NCI-H1436 treated with DMSO at 0.1 percent for 48 hours (cell line): ENCODE measurements around the gene THAP3.
"Not testable (repeated sequence)": the region's sequence is repeated elsewhere in the genome, so short reads cannot be mapped to it uniquely, and the experiment has no call there.

Experiments
- DNase-seq: peaks from one replicate; lab custom pipeline; 2025; lab: John Stamatoyannopoulos, UW

Gene THAP3

DNA sequence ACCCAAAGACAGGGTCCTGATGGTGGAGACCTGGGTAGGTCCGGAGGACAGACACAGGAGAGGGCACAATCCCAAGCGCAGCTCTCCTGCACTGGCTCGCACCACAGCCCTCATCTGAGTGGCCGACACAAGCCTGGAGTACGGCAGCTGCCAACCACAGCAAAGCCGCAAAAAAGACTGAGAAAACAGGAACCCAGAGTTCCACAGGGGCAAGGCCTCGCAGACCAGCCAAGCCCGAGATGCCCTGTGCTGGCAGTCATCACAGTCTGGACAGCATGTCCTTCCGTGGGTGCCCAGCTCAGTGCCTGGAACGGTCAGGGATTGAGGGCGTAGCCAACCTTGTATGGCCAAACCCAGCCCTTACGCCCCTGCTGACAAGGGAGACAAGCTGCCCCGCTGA, 33.4 kb upstream of the THAP3 start:
- no peak for DNase-seq

DNA sequence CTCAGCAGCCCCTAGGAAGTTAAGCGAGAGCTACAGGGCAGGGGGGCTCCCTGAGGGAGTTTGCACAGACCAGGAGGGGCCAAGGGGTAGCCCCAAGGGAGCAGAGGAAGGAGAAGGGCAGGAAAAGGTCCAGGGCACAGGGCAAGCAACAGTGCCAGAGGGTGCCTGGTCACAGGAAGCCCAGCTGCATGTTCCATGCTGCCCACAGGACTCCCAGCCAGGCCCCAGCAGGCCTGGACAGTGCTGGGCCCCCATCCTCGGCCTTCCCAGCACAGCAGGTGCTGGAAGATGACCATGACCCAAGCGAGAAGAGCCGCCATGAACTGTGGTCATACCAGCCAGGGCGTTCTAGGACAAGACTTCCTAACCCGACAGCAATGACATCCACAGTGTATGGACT, 33.0 kb upstream of the THAP3 start:
- no peak for DNase-seq

DNA sequence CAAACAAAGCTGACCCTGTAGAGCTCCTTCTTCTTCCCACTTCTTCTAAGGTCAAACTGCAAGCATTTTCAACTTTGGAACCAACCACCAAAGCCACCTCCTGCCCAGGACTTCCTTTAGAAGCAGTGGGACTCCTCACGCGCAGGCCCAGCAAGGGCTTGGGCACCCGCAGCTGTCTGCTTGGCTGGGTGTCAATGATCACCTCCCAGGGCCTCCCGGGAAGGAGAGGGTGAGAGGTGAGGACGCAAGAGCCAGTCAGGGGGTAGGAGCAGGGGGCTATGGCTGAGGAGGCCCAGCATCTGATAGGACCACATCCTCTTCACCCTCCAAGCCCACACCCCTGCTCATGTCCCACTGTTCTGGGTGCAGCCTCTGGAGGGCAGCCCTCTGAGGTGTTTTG, 32.2 kb upstream of the THAP3 start:
- no peak for DNase-seq

DNA sequence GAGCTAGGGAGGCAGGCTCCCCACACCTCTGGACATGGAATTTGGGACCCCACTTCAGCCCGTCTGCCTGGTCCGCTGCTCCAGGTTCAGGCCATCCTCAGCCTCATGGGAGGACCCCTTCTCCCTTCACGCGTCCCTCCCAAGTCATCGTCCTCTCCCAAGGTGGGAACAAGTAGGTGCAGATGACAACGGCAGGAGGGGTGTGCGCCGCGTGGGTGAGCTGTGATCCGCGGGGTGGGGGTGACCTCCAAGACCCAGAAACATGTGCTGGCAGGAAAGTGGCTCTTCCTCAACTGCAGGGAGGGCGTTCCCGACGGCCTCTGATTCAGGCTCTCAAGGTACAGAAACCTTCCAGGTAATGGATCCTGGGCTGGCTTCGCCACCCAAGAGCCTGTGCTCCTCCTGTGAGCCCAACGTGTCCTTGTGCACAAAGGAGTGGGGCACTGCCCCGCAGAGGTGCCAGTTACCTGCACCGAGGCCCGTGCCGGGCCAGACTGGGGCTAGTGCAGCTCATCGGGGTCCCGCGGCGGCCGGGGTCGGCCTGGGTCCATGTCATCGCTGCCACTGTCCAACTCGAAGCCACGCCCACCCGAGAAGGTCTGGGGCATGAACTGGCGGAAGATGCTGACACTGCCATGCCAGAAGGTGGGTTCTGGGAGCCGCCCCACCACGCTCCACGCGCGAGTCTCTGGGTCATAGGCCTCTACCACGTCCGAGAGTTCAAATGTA, 31.6 kb upstream of the THAP3 start:
- no peak for DNase-seq

DNA sequence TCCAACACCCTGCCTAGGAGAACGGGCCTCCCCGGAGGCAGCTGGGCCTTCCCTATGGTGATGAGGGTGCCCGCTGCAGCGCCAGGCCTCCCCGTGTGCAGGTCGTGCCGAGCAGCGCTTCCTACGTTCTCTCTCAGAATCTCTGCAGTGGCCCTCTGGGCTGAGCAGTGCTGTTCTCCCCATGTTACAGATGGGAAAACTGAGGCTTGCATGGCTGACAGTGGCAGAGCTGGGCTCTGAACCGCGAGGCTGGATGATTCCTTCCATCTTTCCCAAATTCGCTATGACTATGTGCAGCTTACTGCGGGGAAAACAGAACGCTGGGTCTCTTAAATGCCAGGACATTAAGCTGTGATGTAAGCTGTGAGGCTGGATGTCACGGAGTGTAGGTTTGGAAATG, 30.9 kb upstream of the THAP3 start:
- no peak for DNase-seq

DNA sequence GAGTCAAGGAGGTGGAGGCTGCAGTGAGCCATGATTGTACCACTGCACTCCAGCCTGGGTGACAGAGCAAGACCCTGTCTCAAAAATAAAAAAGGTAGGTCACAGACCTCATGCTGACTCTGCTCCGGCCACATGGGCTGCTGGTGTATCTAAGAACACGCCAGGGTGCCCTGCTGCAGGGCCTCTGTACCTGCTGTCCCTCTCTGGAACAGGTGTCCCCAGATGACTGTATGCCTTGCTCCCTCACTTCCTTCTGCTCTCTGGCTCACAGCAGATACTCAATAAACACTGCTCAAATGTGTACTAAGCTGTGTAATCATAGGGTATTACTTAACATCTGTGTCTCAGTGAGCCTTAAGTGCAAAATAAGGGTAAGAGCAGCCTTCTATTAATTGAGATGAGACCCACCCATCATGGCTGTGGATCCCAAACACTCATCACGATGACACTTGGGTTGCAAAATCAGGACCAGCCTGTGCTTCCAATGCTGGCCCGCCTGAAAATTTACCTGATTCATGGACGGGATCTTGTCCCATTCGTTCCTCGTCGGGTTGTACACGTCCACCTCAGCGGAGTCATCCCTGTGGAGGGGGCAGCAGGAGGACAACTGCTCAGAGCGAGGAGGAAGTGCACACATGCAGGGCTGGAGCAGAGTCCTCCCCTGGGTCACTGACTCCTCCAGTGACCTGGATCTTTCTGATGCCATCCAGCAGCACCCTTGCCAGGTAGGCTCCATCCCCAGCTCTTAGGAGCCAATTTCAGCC, 29.5 kb upstream of the THAP3 start:
- no peak for DNase-seq

DNA sequence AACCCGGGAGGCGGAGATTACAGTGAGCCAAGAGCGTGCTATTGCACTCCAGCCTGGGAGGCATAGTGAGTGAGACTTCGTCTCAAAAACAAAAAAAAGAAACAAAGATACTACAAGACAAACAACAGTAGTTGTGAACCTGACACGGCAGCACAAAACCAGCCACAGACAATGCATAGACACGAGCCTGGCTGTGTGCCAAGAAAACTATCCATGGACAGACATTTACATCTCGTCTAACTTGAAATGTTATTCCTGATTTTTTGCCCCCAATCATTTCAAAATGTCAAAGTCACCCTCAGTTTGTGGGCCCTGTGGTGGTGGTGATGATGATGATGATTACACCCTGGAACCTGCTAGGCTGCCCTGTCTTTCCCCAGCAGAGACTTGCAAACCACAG, 28.3 kb upstream of the THAP3 start:
- no peak for DNase-seq

DNA sequence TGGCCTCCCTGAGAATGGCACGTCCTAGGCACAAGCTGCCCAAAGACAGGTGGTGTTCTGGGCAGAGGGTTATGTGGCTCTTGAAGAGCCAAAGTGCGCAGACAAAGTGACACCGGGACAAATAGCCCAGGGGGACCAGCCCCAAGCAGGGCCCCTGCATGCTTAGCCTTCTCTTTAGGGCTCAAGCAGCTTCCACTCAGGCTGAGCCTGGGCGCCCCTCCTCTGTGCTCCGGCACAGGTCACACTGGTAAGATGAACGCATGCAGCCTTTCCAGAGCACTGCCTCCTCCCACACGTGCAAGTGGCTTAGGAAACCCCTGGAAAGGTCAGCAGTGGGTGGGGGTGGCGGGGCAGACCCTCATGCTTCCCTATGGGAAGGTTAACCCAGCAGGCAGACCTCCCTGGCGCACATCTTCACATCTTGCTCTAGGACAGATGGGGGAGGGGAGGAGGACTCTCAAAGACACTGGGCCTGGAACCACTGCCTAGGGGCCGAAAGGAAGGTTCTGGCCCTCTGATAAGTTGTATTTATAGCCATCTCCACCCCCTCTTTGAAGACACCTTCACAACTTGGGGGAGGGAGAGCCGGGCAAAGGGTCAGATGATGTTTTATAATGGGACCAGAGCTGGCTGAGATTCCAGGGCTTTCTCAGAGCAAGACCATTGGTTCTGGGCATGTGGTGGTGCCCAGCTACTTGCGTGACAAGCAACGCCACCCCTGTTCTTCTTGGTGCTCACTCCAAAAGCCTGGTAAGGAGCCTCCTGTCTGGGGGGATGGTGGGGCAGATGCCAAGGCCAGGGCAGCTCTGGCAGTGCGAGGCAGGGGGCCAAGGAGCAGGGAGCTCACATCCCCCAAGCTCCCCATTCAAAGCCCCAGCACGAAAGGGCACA, 27.5 kb upstream of the THAP3 start:
- no peak for DNase-seq

DNA sequence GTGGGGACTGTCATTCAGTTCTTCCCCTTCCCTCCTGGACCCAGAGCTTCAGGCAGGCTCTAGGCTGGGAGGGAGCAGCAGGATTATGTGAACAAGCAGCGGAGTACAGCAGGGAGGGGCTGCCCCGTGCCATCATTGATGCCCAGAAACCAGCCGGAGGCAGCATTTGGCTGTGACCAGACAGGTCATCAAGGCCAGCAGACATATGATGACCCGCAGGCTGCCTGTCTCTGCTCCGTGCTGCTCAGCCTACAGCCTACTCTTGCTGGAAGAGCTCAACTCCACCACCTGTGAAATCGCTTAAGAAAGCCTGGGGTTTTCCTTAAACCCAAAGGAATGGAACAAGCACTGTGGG, 26.9 kb upstream of the THAP3 start:
- no peak for DNase-seq

DNA sequence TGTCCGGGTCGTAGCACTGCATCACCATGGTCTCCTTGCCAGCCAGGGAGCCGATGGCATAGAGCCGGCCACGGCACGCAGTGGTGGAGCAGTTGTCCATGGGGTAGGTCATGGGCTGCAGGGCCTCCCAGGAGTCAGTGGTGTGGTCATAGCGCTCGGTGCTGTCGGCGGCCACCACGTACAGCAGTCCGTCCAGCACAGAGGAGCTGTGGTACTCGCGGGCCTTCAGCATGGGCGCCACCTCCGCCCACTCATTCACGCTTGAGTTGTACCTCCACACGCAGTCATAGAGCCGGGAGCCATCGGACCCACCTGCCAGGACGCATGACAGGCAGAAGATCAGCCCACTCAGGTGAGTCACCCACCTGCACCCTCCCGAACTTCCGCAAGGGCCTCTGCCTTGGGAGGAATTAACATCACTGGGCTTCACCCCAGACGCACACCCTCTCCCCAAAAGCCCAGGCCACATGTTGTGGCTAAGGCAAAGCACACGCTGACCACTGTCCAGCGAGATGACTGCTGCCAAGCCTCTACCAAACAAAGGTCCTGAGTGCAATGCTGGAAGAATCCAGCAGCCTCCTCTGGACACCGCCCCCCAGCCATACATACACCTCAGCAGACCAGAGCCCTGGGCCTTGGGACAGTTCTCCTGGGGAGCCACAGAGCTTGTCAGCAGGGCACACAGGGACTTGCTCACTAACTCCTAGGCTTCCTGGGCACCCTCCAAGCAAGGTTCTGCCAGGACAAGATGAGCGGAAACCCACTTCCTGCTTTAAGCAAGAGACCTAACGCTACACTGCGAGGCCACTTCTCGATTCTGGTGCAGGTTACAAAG, 25.3 kb upstream of the THAP3 start:
- no peak for DNase-seq

DNA sequence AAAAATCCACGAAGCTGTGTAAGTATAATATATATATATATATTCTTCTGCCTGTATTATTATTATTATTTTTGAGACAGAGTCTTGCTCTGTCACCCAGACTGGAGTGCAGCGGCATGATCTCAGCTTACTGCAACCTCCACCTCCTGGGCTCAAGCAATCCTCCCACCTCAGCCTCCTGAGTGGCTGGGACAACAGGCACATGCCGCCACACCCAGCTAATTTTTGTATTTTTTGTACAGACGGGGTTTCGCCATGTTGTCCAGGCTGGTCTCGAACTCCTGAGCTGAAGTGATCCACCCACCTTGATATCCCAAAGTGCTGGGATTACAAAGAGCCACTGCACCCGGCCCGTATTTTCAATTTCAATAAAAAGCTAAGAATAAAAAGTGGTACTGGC, 24.7 kb upstream of the THAP3 start:
- not testable (repeated sequence) for DNase-seq

DNA sequence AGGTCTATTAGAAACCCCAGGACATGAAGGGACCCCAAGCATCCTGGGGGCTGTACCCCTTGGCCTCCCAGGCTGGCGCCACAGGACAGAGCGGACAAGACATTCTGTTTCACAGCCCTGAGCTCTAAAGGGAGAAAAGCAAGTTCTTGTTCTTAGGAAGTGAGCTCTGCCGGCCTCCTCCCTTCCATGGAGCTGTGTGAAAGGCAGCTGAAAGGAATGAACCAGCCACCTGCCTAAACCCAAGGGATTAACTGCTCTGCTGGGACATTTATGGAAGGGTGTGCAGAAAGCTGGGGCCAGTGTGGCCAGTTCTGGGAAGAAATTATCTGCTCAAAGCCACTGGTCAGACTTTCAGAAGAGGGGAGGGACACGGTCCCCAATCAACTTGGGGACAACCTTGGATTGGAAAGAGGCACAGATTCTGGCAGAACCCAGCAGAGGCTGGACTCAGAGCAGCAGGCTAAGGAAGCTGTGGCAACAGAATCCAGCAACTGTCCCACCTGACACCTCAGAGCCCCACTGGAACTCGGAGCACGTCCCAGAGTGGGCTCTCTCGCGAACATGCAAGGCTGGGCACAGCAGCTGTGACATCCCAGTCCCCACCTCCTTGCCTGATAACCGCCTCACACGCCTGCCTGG, 24.1 kb upstream of the THAP3 start:
- no peak for DNase-seq

DNA sequence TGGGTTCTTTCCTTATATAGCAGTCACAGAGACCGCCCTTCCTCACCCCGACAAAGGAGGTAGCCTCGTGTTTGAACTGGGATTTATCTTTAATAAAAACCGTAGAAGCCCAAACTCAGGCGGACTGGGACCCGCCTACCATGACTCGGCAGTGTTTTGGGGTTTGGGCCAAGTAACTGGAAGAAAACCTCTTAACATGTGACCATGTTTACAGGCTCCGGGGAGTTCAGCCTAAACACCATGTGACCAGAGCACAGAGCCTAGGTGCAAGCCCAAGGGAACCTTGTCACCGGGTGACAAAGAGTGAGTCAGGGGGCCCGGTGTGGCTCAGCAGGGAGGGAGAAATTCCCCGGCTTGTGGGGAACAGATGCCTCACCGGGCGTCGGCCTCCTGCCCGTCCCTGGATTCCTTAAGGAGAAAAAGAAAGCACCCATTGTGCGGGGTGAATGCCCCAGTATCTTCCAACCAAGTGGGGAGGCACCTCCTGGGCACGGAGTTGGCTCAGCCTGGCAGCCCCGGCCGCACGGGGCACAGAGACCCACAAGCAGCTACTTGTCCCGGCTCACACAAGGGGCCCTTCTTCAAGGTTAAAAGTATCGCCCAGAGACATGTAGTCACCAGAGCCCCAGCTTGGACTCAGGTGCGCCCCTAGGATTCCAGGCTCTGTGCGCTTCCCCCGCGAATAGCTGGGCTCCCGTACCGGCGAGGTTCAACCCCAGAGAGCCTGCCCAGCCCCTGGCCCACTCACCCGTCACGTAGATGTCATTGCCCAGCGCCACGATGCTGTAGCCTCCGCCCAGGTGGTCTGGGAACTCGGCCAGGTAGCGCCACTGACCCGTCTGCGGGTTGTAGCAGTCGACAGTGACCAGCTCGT, 23.4 kb upstream of the THAP3 start:
- no peak for DNase-seq

DNA sequence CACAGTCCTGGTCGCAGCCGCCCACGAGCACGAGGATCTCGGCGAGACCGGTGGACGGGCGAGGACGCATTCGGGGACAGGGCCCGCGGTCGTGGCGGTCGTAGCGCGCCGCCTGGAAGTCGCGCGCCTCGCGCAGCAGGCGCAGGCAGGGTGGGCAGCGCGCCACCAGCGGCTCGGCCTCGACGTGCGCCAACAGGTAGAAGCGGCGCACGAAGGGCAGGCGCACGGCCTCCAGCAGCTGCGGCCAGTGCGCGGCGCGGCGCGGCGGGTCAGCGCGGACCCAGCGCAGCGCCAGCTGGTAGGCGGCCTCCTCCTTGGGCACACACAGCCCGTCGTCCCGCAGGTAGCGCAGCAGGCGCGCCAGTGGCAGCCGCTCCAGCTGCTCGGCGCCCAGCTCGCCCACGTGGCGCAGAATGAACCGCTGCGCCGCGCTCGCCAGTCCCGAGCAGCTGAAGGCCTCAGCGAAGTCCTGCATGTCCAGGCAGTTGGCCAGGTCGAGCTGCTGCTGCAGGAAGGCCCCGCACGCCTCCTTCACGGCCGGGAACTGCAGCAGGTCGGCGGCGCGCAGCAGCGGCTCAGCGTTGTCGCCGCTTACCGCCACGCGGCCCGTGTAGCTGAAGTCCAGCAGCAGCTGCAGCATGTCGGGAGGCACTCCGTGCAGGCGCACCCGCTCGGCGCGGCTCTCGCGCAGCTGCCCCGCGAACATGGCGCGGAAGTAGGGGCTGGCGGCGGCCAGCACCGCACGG, 22.6 kb upstream of the THAP3 start:
- no peak for DNase-seq

DNA sequence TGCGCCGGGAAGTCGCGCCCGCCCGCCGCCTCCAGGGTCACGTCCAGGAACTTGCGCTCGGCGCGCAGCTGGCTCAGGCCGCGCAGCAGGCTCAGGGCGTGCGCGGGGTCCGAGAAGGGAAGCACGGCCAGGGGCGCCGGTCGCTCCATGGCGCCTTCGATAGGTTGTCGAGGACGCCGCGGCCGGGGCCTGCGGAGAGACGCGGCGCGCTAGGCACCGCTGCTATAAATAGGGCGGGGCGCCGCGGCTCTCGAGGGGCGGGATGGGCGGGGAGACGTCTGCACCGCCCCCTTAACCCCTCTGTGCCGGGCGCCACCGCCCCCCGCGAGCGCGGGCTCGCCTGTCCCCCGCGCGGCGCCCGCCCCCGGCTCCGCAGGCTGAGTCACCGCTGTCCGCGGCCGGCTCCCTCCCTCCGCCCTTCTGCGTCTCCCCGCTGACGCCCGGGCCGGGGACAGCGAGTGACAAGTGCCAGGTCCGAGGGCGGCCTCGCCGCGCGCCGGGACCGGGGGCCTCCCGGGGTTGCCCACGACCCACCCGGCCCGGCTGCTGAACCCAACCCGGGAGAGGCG, 21.9 kb upstream of the THAP3 start, which contains the start of gene KLHL21:
TSS of gene KLHL21 (minus strand) at position 201 of the 569 bp plus-strand sequence. CDS start at position 149, 52 bp downstream.
- no peak for DNase-seq

DNA sequence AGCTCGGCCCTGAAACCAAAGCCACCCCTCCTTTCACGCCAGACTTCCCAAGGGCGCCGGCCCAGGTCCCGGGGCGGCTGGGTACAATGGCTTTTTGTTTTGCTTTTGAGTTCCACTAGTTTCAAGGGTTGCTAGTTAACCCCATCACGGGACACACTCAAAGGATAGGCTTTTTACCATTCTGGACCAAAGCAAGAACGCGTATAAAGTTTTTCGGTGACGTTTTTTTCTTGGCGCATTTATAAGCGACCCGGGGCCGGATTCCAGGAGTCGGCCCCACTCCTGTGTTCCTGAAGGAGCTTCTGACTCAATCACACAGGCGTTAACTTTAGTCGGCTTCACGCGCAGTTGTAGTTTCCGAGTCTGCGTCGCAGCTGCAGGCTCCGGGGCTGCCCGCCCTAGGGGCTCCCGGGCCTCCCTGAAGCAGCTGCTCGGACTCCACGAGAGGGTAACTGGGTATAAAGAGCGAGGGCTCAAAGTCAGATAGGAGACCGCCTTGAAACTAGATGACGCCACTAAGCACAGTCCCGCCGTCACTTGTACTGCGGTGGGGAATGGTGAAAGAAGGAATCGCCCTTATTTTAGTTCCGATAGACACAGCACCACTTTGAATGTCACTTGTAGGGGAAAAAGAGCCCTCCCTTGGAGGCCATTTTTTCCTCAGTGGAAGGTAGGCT, 21.3 kb upstream of the THAP3 start:
- DNase-seq = no peak

DNA sequence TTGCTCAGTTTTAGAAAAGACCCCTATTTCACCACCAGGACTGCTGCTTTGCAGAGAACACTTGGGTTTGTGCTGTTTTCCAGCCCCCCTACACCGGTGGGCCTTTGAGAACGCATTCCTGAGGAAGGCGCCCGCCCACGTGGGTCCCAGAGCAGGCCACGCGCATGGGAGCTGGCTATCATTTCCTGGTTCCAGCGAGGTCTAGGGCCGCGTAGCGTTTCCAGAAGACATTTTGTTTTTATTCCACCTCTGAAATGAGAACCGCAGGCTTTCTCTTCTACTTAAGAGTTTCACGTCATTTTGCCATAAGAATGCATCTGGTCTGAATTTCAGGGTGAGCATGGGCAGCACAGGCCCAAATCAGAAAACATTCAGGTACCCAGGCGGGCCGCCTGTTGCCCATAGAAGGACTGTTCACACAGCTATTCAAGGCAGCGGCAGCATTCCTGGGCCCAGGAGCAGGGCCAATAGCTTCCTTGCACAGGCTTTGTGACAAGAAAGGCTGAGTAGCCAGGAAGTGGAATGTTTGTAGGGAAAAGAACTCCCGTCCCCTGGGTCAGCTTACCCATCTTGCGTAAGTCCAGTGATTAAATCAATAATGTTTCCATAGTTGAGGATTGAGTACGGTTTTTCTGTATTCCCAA, 20.6 kb upstream of the THAP3 start:
- DNase-seq = no peak
